Spleen (tissue), 7 donors: ENCODE results near the gene EMX2.

ENCODE experiments used
- CTCF ChIP-seq, 11 experiments: fragments of 200-600 bp in 7 of 11; fragments of 450-650 bp in 4 of 11; sonication (generic) in 4 of 11; IDR thresholded peaks in 8 of 11; conservative IDR thresholded peaks in 3 of 11; 1 replicate in 7 of 11; 2 replicates in 4 of 11; pipeline versions ENCODE4 v1.4.0 to v1.8.0; 2016 to 2021; ENCODE audit warnings: antibody characterized with exemption in 11 of 11, inconsistent platforms in 4 of 11, mild to moderate bottlenecking in 1 of 11
- POLR2A ChIP-seq, 3 donors: fragments of 450-650 bp; IDR thresholded peaks; one replicate each; pipeline ENCODE4 v1.5.1; 2017; ENCODE audit warnings: antibody characterized with exemption in 3 of 3, mild to moderate bottlenecking in 1 of 3
- donor health status: DM: no; HTN: no; CAD: no; lungs with moderate emphysema.
- donor health status: DM: no; HTN: no; CAD: no.
- donor health status: DM: no; HTN: no; CAD: no.

- TF ChIP-seq CTCF (IDR thresholded peaks at IDR 0.05 in 8 of 11, conservative IDR thresholded peaks at IDR 0.05 in 3 of 11) (no peak), POLR2A (IDR thresholded peaks at IDR 0.05) (no peak)
Observed at GRCh38 chr10:117581961-117582360, 39.4 kb downstream of the EMX2 start.
